ENCODE data around the gene HSD17B13.

DNA sequence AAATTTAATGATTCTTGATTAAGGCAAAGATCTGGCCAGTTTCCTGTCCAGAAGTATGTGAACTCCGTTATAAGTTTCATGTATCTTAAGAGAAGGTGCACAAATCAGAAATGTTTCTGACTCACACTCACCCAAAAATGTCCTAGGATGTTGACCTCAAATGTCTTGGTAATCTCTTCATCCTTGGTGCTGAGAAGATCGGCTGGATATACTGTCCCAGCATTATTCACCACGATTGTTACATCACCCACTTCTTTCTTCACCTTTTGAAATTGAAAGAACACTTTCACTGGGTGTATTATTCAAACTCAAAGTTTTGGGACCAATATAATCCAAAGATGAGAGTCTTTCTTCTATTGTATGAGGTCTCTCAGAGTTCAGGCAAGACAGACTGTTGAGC lies 5.7 kb downstream of the HSD17B13 start:
- TF ChIP-seq, protein P1, sequence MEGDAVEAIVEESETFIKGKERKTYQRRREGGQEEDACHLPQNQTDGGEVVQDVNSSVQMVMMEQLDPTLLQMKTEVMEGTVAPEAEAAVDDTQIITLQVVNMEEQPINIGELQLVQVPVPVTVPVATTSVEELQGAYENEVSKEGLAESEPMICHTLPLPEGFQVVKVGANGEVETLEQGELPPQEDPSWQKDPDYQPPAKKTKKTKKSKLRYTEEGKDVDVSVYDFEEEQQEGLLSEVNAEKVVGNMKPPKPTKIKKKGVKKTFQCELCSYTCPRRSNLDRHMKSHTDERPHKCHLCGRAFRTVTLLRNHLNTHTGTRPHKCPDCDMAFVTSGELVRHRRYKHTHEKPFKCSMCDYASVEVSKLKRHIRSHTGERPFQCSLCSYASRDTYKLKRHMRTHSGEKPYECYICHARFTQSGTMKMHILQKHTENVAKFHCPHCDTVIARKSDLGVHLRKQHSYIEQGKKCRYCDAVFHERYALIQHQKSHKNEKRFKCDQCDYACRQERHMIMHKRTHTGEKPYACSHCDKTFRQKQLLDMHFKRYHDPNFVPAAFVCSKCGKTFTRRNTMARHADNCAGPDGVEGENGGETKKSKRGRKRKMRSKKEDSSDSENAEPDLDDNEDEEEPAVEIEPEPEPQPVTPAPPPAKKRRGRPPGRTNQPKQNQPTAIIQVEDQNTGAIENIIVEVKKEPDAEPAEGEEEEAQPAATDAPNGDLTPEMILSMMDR (IDR thresholded peaks at IDR 0.05; ENCODE audit: borderline replicate concordance, extremely low read depth, low read length, poor library complexity, severe bottlenecking), result no peak
- TF ChIP-seq EZH2 (IDR thresholded peaks at IDR 0.05; ENCODE audit: borderline replicate concordance, low read depth, low read length, severe bottlenecking), result no peak
